GM19455 (cell line): Measurements from ENCODE around the gene MYO3B.

Source experiments
- ATAC-seq: cut with Tn5 transposase; IDR thresholded peaks from one replicate; pipeline ENCODE4 v1.9.1; 2021; ENCODE audit not compliant: unreplicated experiment

MYO3B gene

DNA sequence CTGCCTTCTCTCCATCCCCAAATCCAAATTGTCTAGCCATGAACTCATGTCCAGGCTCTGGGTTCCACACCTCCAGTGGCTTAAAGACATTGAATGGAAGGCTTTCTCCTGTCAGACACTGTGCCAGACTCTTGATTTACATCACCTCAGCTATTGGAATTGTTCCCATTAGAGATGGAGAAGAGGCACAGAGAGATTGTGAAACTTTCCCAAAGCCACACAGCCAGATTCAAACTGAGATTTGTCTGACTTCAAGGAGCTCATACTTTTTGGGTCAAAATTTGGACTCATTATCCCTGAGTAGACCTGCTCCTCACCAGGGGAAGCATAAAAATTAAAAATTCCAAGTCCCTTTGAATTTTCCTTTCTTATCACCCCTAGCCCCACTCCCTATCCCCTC lies 18.9 kb upstream of the MYO3B start:
- ATAC-seq = no peak

- no peak for ATAC-seq
Observed at GRCh38 chr2:170161516-170162270, 16.3 kb upstream of the MYO3B start.

GRCh38 chr2:170162271-170162632 lies 15.7 kb upstream of the MYO3B start:
- ATAC-seq = no peak

DNA sequence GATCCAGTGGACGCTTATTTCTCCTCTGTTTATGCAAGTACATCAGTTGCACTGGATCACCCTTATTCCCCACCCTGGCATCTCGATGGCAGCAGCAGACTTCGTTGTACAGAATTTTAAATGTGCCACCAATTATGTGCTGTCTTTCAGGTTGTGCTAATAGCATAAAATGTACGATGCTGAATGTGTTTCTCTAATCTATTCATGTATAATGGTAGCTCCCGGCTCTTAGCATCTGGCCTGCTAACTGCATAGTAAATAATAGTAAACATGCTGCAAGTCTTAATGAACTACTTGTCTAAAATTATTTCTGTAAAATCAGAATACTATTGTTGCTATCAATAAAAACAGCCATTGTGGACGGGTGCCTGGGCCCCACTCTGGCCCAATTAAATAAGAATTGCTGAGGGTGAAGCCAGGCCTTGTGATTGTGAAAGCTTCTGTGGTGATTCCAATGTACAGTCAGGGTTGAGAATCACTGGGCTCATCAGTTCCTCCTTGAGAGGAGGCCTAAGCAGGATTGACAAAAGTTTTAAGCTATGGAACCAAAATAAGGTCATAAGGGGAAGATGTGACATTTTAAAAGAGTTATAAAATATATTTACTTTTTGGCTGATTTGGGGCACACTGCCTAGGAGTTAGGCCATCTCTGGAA lies 14.4 kb upstream of the MYO3B start:
- no peak for ATAC-seq

DNA sequence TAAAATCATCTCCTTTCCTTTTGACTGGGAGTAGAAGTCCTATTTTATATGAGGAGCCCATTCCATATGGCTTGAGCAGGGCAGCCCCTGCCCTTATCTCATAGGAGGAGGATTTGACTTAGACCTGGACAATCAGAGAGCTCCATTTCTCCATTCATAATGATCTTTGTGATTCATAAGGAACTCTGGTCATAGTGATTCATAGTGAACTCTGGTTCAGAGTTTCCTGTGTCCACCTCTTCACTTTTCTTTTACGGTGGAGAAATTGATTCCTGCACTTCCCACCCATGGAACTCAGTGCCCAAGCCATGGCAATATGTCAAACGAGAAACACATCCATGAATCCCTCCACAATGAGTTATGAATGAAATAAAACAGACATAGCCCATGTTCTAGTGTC lies 12.8 kb upstream of the MYO3B start:
- ATAC-seq = peak; percentile 45

GRCh38 chr2:170166735-170167134 lies 11.2 kb upstream of the MYO3B start:
- ATAC-seq = no peak

GRCh38 chr2:170170281-170171040 lies 7.5 kb upstream of the MYO3B start:
- ATAC-seq = no peak

DNA sequence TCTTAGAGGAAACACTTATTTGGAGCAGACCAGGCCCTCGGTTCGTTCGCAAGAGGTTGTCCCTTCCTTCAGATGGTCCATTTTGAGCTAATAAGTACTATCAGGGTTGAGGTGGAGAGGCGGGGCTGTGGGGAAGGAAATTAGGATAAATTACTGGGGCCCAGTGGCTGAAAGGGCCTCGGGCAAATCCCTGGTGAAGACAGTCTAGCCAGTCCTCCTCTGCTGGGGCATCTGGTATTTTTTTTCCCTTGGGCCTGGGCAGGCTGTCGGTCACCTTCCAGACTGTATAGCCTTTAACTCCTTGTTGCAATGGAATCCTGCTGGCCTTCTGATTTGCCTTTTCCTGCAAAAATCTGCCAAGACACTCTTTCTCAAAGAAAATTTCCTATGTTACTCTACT lies 1.7 kb upstream of the MYO3B start:
- ATAC-seq = no peak

DNA sequence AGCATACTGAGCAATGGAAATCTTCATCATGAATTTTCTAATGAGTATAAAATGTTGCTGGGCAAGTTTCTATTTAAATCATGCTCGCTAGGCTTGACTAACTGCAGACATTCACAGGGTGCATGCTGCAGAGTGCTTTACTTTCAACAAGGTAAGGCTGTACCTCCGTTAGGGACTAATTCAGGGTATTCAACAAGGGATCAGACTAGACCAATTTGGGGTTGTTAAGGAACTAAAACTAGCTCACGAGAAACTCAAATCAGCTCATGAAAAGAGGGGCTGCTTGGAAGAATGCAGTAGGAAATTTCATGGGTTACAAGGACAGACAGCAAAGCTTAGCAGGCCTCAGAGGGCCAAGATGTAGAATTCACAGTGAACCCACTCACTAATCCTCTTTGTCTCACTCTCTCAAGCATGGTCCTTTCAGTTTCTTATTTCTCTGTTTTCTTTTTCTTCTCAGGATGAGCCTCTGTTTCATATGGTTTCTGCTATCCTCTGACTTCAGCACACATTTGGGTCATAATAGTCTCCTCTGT lies 2.2 kb downstream of the MYO3B start:
- peak; percentile 86 for ATAC-seq

- no peak for ATAC-seq
Observed at GRCh38 chr2:170181602-170182001, 3.7 kb downstream of the MYO3B start.

DNA sequence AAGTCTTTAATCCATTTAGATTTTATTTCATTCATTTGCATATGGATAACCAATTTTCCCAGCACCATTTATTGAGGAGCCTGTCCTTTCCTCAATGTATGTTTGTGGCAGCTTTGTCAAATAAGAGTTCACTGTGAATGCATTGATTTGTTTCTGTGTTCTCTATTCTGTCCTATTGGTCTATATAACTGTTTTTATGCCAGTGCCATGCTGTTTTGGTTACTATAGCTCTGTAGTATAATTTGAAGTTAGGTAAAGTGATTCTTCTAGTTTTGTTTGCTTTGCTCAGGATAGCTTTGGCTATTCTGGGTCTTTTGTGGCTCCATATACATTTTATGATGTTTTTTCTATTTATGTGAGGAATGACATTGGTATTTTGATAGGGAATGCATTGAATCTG lies 7.4 kb downstream of the MYO3B start:
- no peak for ATAC-seq

- ATAC-seq = no peak
Observed at GRCh38 chr2:170189757-170190156, 11.8 kb downstream of the MYO3B start.

DNA sequence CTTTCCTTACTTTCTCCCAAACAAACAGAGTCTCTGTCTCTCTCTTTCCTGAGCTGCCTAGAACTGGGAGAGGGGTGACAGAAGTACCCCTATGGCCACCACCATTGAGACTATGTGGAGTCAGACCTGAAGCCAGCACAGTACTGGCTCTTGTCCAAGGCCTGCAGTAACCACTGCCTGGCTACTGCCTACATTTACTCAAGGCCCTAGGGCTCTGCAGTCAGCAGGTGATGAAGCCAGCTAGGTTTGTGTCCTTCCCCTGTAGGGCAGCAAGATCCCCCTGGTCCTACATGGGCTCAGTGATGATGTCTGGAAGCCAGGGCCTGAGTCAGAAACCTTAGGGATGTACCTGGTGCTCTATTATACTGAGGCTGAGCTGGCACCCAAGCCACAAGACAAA lies 12.2 kb downstream of the MYO3B start:
- ATAC-seq = no peak

GRCh38 chr2:170191166-170191866 lies 13.4 kb downstream of the MYO3B start:
- ATAC-seq = no peak

GRCh38 chr2:170196963-170197362 lies 19.0 kb downstream of the MYO3B start:
- no peak for ATAC-seq

GRCh38 chr2:170201275-170201674 lies 23.3 kb downstream of the MYO3B start:
- no peak for ATAC-seq

- no peak for ATAC-seq
Observed at GRCh38 chr2:170201734-170202393, 23.9 kb downstream of the MYO3B start.

DNA sequence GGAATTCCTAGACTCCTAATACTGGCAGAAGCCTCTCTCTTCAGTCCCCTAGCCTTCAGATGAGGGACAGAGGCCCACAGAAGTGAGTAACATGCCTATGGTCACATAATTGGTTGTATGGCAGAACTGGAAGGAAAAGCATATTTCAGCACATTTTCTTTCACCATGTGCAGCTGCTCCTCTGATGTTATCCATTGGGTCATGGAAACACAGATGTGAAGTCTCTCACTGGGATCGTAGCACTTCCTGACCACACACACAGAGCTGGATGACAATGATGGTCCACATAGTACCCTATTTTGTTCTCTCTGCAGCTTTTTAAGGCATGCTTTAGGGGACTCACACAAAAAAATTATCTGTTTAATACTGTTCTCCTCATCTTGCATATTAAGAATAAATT lies 24.5 kb downstream of the MYO3B start:
- no peak for ATAC-seq

DNA sequence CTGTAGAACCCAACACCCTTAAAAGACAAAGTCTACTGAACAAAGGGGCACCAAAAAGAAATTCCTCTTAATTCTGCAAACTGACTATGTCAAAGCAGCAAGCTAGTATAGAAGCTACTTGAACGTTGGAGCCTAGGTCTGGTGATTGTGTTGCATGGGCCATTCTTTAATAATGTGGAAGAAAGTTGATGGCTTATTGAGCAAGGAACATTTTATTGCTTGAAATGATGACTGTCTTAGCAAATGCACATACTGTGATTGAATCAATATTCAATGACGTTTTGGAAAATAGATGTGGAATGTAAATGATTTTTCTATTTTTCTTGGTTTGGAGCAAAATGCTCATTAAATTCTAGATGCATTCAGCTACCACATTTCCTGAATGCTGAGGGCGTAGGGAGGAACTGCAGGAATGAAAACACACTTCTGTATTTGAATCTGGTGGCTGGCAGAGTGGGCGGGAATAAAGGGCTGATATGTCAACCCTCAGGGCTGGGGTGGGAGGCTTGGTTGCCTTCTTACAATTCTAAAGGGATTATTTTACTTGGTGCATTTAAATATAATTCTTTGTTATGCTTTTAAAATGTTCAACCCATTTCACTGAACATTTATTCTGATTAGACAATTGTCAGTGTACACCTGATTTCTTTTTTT lies 26.5 kb downstream of the MYO3B start:
- no peak for ATAC-seq

DNA sequence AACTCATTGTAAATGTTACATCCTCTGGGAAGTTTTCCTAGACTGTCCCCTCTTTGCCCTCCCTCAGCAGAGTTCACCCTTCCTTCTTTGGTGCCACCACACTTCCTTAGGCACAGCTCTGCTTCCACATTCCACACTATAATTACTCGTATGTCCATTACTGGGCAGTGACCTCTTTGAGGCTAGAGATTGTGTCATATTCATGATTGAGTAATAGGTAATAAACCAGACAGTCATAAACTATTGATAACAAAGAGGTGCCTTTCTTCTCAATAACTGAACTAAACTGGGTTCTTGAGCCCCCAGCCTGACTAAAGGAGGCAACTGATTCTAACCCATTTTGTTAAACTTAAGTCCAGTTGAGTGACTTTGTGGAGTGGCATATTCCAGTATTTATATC lies 28.3 kb downstream of the MYO3B start:
- ATAC-seq = no peak
